Osteoblast (primary cell): ENCODE measurements around the gene C15orf40. TPM values are rescaled to one million over a fixed set of nuclear protein-coding genes. Genes with fewer than 3 reads are reported as not detected.

Experiments
- DNase-seq: peaks from one replicate; pipeline ENCODE4 v3.0.0; 2011; ENCODE audit warnings: low spot score, mixed read lengths; ENCODE audit not compliant: insufficient read length; ENCODE audit errors: missing footprints
- H2AFZ ChIP-seq: 2 replicates; pipeline ENCODE4 v1.6.0; 2011; ENCODE audit warnings: mild to moderate bottlenecking, low read length
- H3K27ac ChIP-seq: 2 replicates; pipeline ENCODE4 v1.5.1; 2011; ENCODE audit warnings: mild to moderate bottlenecking, low read depth, low read length, moderate library complexity
- H3K27me3 ChIP-seq: 2 replicates; pipeline ENCODE4 v1.6.0; 2012; ENCODE audit warnings: mild to moderate bottlenecking, control low read depth, inconsistent platforms, low read length, moderate library complexity; ENCODE audit not compliant: insufficient read depth
- H3K36me3 ChIP-seq: 2 replicates; pipeline ENCODE4 v1.5.1; 2011; ENCODE audit warnings: mild to moderate bottlenecking, low read length, control low read depth, moderate library complexity; ENCODE audit not compliant: insufficient read depth
- H3K4me1 ChIP-seq: 2 replicates; pipeline ENCODE4 v1.5.1; 2011; ENCODE audit warnings: mild to moderate bottlenecking, low read length, control low read depth, moderate library complexity; ENCODE audit not compliant: insufficient read depth
- H3K4me2 ChIP-seq: 2 replicates; pipeline ENCODE4 v1.6.0; 2011; ENCODE audit warnings: mild to moderate bottlenecking, low read length; ENCODE audit not compliant: insufficient read depth
- H3K4me3 ChIP-seq: fragments of 200-600 bp; sonication (generic); 3 replicates; pipeline ENCODE4 v1.5.1; 2012; ENCODE audit warnings: mild to moderate bottlenecking, low read length, inconsistent platforms; ENCODE audit not compliant: insufficient read depth
- H3K79me2 ChIP-seq: 2 replicates; pipeline ENCODE4 v1.6.0; 2012; ENCODE audit warnings: mild to moderate bottlenecking, low read length, control low read depth, inconsistent platforms; ENCODE audit not compliant: insufficient read depth
- H3K9me3 ChIP-seq: 2 replicates; pipeline ENCODE4 v1.5.1; 2011; ENCODE audit warnings: low read depth, low read length, control low read depth
- H4K20me1 ChIP-seq: 2 replicates; pipeline ENCODE4 v1.6.0; 2012; ENCODE audit warnings: mild to moderate bottlenecking, low read length, control low read depth; ENCODE audit not compliant: insufficient read depth
- CTCF ChIP-seq: IDR thresholded peaks from 2 replicates; pipeline ENCODE4 v1.5.1; 2011; ENCODE audit warnings: mild to moderate bottlenecking, low read depth, low read length, moderate library complexity; ENCODE audit errors: extremely low read depth
- total RNA-seq: library from RNA; depleted of rRNA; stranded (reverse); fragments of >200 nt; gene quantifications from 2 replicates; pipeline ENCODE4 v1.2.3, GENCODE V29; 2012

C15orf40 gene
- total RNA-seq, 1 donor, result 13.4 TPM

GRCh38 chr15:83030021-83030420 lies 18.6 kb upstream of the C15orf40 start:
- H4K20me1 ChIP-seq, result peaks cover 10% of the 10 kb centered on the region
- H2AFZ ChIP-seq, result no peak overlapping the region
- H3K9me3 ChIP-seq, result no peaks in the 10 kb centered on the region
- no peak for TF ChIP-seq CTCF
- H3K79me2 ChIP-seq, result peaks cover 52% of the 10 kb centered on the region
- H3K4me3 ChIP-seq, result no peak overlapping the region
- H3K27ac ChIP-seq, result no peak overlapping the region
- H3K4me2 ChIP-seq, result no peak overlapping the region
- peak; percentile 25 for DNase-seq
- peaks cover 15% of the 10 kb centered on the region for H3K36me3 ChIP-seq
- no peaks in the 10 kb centered on the region for H3K4me1 ChIP-seq
- no peaks in the 10 kb centered on the region for H3K27me3 ChIP-seq

- Histone ChIP-seq H3K4me3 (no peak overlapping the region), H3K9me3 (no peaks in the 10 kb centered on the region), H4K20me1 (no peaks in the 10 kb centered on the region), H3K27ac (no peak overlapping the region), H3K36me3 (peaks cover 20% of the 10 kb centered on the region), H3K4me2 (no peak overlapping the region), H2AFZ (no peak overlapping the region), H3K27me3 (no peaks in the 10 kb centered on the region), H3K4me1 (no peaks in the 10 kb centered on the region), H3K79me2 (peaks cover 2% of the 10 kb centered on the region)
- TF ChIP-seq CTCF, result no peak
- no peak for DNase-seq
These were observed 7.0 kb upstream of the C15orf40 start for GRCh38 chr15:83018436-83018835.

GRCh38 chr15:83016906-83017305 lies 5.5 kb upstream of the C15orf40 start:
- no peak for DNase-seq
- Histone ChIP-seq H3K4me1 (peaks cover 10% of the 10 kb centered on the region), H3K79me2 (peaks cover 2% of the 10 kb centered on the region), H3K27ac (no peak overlapping the region), H3K4me3 (no peak overlapping the region), H3K27me3 (no peaks in the 10 kb centered on the region), H3K36me3 (peaks cover 20% of the 10 kb centered on the region), H2AFZ (no peak overlapping the region), H3K4me2 (no peak overlapping the region), H4K20me1 (no peaks in the 10 kb centered on the region), H3K9me3 (no peaks in the 10 kb centered on the region)
- no peak for TF ChIP-seq CTCF

GRCh38 chr15:83015361-83015760 lies 3.9 kb upstream of the C15orf40 start:
- Histone ChIP-seq H3K79me2 (peaks cover 11% of the 10 kb centered on the region), H3K27me3 (no peaks in the 10 kb centered on the region), H3K27ac (no peak overlapping the region), H3K4me2 (no peak overlapping the region), H3K4me3 (no peak overlapping the region), H3K9me3 (no peaks in the 10 kb centered on the region), H3K36me3 (peaks cover 14% of the 10 kb centered on the region), H4K20me1 (peaks cover 4% of the 10 kb centered on the region), H2AFZ (no peak overlapping the region), H3K4me1 (peaks cover 16% of the 10 kb centered on the region)
- no peak for DNase-seq
- no peak for TF ChIP-seq CTCF
